ENCODE results near the gene CNPY3. TPM values are rescaled to one million over a fixed set of nuclear protein-coding genes. Genes with fewer than 3 reads are reported as not detected.
A peak's percentile ranks its signal among the peaks of the same experiment; 100 is the strongest.

CNPY3 gene
- total and polyA plus RNA-seq, 2 of the 13 experiments (the other 11 are each of a cell fraction or from before 2014, with no cell fraction given), result 42.3 to 60.2 TPM

DNA sequence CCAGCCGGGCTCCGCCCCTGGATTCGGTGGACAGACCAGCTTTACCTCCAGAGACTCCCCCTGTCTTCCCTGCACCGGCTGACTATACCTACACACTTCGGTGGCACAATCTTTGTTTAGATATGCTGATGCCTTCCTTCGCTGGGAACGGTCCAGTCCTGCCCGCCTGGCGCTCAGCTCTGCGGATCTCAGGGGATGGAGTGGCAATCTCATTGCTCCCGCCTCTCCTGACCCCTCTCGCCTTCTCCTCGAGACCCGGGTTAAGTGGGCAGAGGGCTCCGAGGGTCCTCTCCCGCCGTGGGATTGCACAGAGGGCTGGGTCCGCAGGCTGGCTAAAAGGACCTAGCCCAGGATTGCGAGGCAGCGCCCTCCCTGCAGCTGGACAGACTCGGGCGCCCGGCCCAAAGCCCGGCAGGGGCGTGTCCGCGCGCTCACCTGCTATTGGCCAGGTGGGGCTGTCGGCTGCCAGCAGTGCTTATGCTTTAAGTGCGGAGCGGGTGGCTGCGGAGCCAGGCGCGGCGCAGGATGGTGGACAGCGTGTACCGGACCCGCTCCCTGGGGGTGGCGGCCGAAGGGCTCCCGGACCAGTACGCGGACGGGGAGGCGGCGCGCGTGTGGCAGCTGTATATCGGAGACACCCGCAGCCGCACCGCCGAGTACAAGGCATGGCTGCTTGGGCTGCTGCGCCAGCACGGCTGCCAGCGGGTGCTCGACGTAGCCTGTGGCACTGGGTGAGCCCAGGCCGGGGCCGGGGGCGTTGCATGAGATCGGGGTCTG lies 31.2 kb downstream of the CNPY3 start, which contains the start of gene GNMT (continued):
- TF ChIP-seq, protein P1, sequence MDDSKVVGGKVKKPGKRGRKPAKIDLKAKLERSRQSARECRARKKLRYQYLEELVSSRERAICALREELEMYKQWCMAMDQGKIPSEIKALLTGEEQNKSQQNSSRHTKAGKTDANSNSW (CRISPR knock-in tag; IDR thresholded peaks at IDR 0.05; ENCODE audit: borderline replicate concordance), result peak; percentile 58; the same call in 1 of the 2 replicates
- TF ChIP-seq, protein P2, sequence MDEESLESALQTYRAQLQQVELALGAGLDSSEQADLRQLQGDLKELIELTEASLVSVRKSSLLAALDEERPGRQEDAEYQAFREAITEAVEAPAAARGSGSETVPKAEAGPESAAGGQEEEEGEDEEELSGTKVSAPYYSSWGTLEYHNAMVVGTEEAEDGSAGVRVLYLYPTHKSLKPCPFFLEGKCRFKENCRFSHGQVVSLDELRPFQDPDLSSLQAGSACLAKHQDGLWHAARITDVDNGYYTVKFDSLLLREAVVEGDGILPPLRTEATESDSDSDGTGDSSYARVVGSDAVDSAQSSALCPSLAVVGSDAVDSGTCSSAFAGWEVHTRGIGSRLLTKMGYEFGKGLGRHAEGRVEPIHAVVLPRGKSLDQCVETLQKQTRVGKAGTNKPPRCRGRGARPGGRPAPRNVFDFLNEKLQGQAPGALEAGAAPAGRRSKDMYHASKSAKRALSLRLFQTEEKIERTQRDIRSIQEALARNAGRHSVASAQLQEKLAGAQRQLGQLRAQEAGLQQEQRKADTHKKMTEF (CRISPR knock-in tag; IDR thresholded peaks at IDR 0.05), result peak; percentile 76
- TF ChIP-seq ZNF547 (CRISPR knock-in tag; IDR thresholded peaks at IDR 0.05), result peak; percentile 72; the same call in 1 of the 2 replicates
- TF ChIP-seq ZMYM4 (CRISPR knock-in tag; IDR thresholded peaks at IDR 0.05), result peak; percentile 56; the same call in 1 of the 2 replicates
- TF ChIP-seq, protein P3, sequence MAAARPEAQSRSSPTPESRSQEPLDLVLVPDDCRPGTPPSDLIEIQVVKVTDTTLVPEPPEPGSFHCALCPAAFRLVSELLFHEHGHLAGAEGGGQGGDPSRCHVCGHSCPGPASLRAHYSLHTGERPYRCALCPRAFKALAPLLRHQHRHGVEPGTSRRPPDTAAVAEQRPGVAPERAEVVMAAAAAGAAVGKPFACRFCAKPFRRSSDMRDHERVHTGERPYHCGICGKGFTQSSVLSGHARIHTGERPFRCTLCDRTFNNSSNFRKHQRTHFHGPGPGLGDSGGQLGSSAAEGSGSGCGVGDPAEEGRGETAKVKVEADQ (CRISPR knock-in tag; IDR thresholded peaks at IDR 0.05; ENCODE audit: borderline replicate concordance), result peak; percentile 48; the same call in 1 of the 2 replicates
- TF ChIP-seq, protein P4, sequence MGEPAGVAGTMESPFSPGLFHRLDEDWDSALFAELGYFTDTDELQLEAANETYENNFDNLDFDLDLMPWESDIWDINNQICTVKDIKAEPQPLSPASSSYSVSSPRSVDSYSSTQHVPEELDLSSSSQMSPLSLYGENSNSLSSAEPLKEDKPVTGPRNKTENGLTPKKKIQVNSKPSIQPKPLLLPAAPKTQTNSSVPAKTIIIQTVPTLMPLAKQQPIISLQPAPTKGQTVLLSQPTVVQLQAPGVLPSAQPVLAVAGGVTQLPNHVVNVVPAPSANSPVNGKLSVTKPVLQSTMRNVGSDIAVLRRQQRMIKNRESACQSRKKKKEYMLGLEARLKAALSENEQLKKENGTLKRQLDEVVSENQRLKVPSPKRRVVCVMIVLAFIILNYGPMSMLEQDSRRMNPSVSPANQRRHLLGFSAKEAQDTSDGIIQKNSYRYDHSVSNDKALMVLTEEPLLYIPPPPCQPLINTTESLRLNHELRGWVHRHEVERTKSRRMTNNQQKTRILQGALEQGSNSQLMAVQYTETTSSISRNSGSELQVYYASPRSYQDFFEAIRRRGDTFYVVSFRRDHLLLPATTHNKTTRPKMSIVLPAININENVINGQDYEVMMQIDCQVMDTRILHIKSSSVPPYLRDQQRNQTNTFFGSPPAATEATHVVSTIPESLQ (CRISPR knock-in tag; conservative IDR thresholded peaks at IDR 0.05), result no peak
- TF ChIP-seq, protein P5, sequence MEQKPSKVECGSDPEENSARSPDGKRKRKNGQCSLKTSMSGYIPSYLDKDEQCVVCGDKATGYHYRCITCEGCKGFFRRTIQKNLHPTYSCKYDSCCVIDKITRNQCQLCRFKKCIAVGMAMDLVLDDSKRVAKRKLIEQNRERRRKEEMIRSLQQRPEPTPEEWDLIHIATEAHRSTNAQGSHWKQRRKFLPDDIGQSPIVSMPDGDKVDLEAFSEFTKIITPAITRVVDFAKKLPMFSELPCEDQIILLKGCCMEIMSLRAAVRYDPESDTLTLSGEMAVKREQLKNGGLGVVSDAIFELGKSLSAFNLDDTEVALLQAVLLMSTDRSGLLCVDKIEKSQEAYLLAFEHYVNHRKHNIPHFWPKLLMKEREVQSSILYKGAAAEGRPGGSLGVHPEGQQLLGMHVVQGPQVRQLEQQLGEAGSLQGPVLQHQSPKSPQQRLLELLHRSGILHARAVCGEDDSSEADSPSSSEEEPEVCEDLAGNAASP (CRISPR knock-in tag; IDR thresholded peaks at IDR 0.05; ENCODE audit: borderline replicate concordance), result no peak
- TF ChIP-seq NFYB (CRISPR knock-in tag; IDR thresholded peaks at IDR 0.05), result peak; percentile 85
- TF ChIP-seq, protein P6, sequence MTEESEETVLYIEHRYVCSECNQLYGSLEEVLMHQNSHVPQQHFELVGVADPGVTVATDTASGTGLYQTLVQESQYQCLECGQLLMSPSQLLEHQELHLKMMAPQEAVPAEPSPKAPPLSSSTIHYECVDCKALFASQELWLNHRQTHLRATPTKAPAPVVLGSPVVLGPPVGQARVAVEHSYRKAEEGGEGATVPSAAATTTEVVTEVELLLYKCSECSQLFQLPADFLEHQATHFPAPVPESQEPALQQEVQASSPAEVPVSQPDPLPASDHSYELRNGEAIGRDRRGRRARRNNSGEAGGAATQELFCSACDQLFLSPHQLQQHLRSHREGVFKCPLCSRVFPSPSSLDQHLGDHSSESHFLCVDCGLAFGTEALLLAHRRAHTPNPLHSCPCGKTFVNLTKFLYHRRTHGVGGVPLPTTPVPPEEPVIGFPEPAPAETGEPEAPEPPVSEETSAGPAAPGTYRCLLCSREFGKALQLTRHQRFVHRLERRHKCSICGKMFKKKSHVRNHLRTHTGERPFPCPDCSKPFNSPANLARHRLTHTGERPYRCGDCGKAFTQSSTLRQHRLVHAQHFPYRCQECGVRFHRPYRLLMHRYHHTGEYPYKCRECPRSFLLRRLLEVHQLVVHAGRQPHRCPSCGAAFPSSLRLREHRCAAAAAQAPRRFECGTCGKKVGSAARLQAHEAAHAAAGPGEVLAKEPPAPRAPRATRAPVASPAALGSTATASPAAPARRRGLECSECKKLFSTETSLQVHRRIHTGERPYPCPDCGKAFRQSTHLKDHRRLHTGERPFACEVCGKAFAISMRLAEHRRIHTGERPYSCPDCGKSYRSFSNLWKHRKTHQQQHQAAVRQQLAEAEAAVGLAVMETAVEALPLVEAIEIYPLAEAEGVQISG (CRISPR knock-in tag; IDR thresholded peaks at IDR 0.05), result peak; percentile 63
- TF ChIP-seq, protein P7, sequence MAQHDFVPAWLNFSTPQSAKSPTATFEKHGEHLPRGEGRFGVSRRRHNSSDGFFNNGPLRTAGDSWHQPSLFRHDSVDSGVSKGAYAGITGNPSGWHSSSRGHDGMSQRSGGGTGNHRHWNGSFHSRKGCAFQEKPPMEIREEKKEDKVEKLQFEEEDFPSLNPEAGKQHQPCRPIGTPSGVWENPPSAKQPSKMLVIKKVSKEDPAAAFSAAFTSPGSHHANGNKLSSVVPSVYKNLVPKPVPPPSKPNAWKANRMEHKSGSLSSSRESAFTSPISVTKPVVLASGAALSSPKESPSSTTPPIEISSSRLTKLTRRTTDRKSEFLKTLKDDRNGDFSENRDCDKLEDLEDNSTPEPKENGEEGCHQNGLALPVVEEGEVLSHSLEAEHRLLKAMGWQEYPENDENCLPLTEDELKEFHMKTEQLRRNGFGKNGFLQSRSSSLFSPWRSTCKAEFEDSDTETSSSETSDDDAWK (CRISPR knock-in tag; IDR thresholded peaks at IDR 0.05), result no peak
- no peak for TF ChIP-seq ZFP36L2 (CRISPR knock-in tag; IDR thresholded peaks at IDR 0.05)
- TF ChIP-seq, protein P8, sequence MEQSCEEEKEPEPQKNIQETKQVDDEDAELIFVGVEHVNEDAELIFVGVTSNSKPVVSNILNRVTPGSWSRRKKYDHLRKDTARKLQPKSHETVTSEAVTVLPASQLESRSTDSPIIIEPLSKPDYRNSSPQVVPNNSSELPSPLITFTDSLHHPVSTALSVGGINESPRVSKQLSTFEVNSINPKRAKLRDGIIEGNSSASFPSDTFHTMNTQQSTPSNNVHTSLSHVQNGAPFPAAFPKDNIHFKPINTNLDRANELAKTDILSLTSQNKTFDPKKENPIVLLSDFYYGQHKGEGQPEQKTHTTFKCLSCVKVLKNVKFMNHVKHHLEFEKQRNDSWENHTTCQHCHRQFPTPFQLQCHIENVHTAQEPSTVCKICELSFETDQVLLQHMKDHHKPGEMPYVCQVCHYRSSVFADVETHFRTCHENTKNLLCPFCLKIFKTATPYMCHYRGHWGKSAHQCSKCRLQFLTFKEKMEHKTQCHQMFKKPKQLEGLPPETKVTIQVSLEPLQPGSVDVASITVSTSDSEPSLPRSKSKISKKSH (CRISPR knock-in tag; IDR thresholded peaks at IDR 0.05; ENCODE audit: borderline replicate concordance), result peak; percentile 55; the same call in 1 of the 2 replicates
- TF ChIP-seq KLF12 (CRISPR knock-in tag; IDR thresholded peaks at IDR 0.05; ENCODE audit: borderline replicate concordance), result peak; percentile 85; the same call in 1 of the 2 replicates
